Suppressor macrophage (primary cell): ENCODE results near the gene HS6ST2.
A peak's percentile ranks its signal among the peaks of the same experiment; 100 is the strongest.

ENCODE experiments used
- DNase-seq, 4 experiments: peaks; one replicate each; pipeline ENCODE4 v3.0.0-alpha.2; 2020 to 2022

Gene HS6ST2

DNA sequence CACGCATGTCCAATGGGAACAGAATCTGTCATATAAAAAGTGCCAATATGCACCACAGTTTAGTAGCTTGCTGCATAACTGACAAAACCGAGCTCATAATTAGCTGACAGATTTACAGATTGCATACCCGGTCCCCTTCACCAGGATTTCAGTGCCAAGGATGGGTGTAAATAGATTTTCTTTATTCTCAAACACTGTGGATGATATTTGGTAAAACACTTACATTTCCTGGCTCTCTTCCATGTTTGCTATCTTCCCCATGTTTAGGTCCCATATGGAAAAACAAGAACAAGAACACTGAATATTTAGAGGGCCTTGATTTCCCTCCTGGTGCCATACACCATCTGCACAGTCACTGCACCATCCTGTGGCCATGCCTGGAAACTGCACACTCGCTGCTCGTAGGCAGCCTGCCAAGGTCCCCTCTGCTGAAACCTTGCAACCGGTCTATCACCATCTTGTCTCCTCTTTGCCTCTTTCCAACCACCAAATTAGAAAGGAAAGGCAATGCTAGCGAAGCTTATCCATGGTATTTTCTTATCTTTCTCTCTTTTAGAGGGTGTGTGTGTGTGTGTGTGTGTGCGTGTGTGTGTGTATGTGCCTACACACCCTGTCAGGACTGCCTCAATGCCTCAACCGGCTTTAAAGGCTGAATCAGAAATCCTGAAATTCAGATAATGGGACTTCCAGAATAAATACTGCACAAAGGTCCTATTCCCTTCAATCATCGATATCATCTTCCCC lies 345.4 kb downstream of the HS6ST2 start:
- DNase-seq, result peak; percentile 28 to 61 (median 43)

- DNase-seq, result no peak
Observed at GRCh38 chrX:132610536-132610935, 347.9 kb downstream of the HS6ST2 start.

DNA sequence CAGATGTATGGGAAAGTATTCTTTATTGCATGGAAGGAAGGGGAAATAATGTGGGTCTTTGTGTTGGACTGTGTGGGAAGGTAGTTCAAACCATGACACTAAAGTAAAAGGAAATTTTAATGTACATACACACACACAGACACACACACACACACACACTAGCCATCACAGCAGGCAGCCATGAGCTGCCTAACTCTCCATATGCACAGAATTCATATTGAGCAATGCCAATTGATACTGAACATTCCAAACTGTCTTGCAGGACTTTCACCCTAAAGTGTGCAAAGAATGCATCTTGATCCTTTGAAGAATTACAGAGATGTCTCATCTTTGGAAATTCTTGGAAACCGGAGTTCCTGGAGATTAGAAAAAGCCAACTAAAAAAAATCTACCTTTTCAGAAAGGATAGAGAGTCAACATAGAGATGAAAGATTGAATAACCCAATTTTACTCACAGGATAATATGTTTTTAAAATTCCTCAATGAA lies 349.0 kb downstream of the HS6ST2 start:
- DNase-seq, result no peak

- no peak for DNase-seq
Observed at GRCh38 chrX:132603700-132604286, 354.6 kb downstream of the HS6ST2 start.

DNA sequence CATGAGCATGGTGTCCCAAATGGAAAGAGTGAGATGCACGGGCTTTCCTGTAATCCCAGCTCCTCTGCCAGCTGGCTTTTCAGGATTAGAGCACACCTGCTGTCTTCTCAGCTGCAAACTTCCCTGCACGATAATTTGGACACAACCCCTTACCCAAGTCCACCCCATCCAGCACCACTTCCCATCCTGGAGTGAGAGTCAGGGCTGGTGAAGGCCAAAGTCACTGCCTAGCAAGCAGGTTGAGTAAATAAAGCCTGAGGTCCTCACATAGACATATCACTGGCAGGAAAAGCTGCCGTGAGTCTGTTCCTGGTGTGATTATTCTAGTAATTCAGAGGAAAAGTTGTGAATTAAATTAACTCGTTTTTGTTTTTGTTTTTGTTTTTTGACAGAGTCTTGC lies 355.7 kb downstream of the HS6ST2 start:
- DNase-seq, result no peak

- no peak for DNase-seq
Observed at GRCh38 chrX:132594999-132595398, 363.4 kb downstream of the HS6ST2 start.

DNA sequence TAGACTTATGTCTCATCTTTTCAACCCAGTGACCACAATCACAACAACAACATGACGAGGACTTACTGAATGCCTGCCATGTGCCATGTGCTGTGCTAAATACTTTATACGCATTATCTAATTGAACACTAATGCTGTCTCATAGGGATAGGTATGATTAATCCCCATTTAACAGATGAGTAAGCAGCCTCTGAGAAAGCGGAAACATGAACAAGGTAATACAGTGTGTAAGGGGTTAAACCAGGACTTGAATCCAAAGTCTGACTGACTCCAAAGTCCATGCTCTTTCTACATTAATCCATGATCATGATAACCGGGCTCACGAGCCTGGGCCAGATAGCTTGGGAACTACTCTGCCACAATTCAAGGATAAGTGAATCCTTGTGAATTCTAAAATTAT lies 364.3 kb downstream of the HS6ST2 start:
- no peak for DNase-seq

DNA sequence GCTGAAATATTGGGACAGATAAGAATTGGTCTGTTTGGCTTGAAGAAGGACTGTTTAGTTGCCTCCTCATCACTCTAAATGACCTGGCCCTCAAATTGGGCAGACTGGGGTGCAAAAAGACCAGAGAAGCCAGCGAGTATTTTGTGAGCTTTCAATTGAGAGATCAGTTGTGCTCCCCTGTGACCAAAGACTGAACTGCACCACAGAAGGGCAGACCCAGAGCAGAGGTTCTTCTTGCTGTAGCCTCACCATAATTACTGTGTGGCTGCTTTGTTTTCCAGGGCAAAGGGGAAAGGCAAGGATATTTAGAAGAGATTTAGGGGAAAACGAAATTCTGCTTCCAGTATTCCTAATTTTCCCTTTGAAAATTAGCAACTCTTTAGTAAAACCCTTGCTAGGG lies 365.5 kb downstream of the HS6ST2 start:
- DNase-seq, result peak in 3 of 4 experiments; percentile 4 to 19 (median 8)

GRCh38 chrX:132591719-132592275 lies 366.6 kb downstream of the HS6ST2 start:
- DNase-seq, result no peak

GRCh38 chrX:132590350-132591026 lies 367.9 kb downstream of the HS6ST2 start:
- DNase-seq, result no peak

- DNase-seq, result no peak
Observed at GRCh38 chrX:132584936-132585335, 373.5 kb downstream of the HS6ST2 start.

DNA sequence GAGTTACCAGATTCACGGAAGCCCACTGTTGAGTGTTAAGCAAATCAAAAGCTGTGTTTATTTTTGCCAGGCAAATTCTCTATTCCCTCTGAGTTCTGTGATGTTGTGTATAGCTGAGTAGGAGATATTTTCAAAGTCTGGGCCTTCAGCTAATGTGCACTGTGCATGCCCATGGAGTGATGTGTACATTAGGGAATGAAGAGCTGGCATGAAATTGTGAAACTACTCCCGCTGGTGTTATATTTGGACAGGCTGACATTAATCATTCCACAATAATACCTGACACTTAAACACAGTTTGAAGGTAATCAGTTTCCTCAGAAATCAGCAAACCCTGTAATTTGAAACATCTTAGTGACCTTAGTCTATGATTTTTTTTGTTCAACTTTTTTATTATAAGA lies 381.5 kb downstream of the HS6ST2 start:
- no peak for DNase-seq
